HG03469 (cell line): ENCODE data around the gene LRRK1.

ENCODE experiments used
- ATAC-seq: cut with Tn5 transposase; IDR thresholded peaks from one replicate; pipeline ENCODE4 v1.9.1; 2021; ENCODE audit warnings: mild to moderate bottlenecking, moderate library complexity, moderate number of reproducible peaks; ENCODE audit not compliant: unreplicated experiment

Gene LRRK1

GRCh38 chr15:100918690-100919480 lies at the start of gene LRRK1:
Gene LRRK1, plus strand, starts transcription at chr15:100919357. Its CDS starts 5,276 bp downstream, at chr15:100924633.
- ATAC-seq: no peak

- peak; percentile 62 for ATAC-seq
These were observed 46.0 kb upstream of the LRRK1 start for GRCh38 chr15:100873029-100873677.

- no peak for ATAC-seq
These were observed 43.7 kb upstream of the LRRK1 start for GRCh38 chr15:100875495-100875894.

- no peak for ATAC-seq
These were observed 43.2 kb upstream of the LRRK1 start for GRCh38 chr15:100875976-100876375.

GRCh38 chr15:100877551-100877950 lies 41.6 kb upstream of the LRRK1 start:
- ATAC-seq: no peak

- no peak for ATAC-seq
These were observed 41.0 kb upstream of the LRRK1 start for GRCh38 chr15:100878130-100878529.

- ATAC-seq: no peak
These were observed 40.5 kb upstream of the LRRK1 start for GRCh38 chr15:100878648-100879047.

GRCh38 chr15:100879061-100879463 lies 40.1 kb upstream of the LRRK1 start:
- no peak for ATAC-seq

- no peak for ATAC-seq
These were observed 39.6 kb upstream of the LRRK1 start, which contains the start of gene ALDH1A3 for GRCh38 chr15:100879464-100880138. Gene ALDH1A3, plus strand, starts transcription at chr15:100879831. Its CDS starts 77 bp downstream, at chr15:100879908.

- no peak for ATAC-seq
These were observed 38.8 kb upstream of the LRRK1 start for GRCh38 chr15:100880139-100880896.

- ATAC-seq: no peak
These were observed 38.3 kb upstream of the LRRK1 start for GRCh38 chr15:100880897-100881242.

- ATAC-seq: no peak
These were observed 37.4 kb upstream of the LRRK1 start for GRCh38 chr15:100881573-100882336.

GRCh38 chr15:100885116-100885515 lies 34.0 kb upstream of the LRRK1 start:
- no peak for ATAC-seq

GRCh38 chr15:100885811-100886210 lies 33.3 kb upstream of the LRRK1 start:
- no peak for ATAC-seq

GRCh38 chr15:100887211-100887913 lies 31.8 kb upstream of the LRRK1 start:
- no peak for ATAC-seq

- ATAC-seq: no peak
These were observed 29.6 kb upstream of the LRRK1 start for GRCh38 chr15:100889385-100890050.

- no peak for ATAC-seq
These were observed 29.0 kb upstream of the LRRK1 start for GRCh38 chr15:100890051-100890720.

- ATAC-seq: no peak
These were observed 28.3 kb upstream of the LRRK1 start for GRCh38 chr15:100890850-100891249.
